H1 (cell line): ENCODE results near the gene PIP4K2C. TPM values are rescaled to one million over a fixed set of nuclear protein-coding genes. Genes with fewer than 3 reads are reported as not detected.

ENCODE experiments used
- CTCF ChIA-PET: fragments of 300-600 bp; sonication (Branson Sonifier 250); formaldehyde crosslinking; loops from one replicate; lab custom pipeline; 2021; ENCODE audit not compliant: partially characterized antibody; lab: Charles Lee
- POLR2A ChIA-PET: fragments of 300-600 bp; sonication (Branson Sonifier 250); formaldehyde crosslinking; loops from one replicate; lab custom pipeline; 2021; ENCODE audit warnings: inconsistent platforms; ENCODE audit not compliant: partially characterized antibody; lab: Charles Lee
- DNase-seq, 2 experiments: peaks; one replicate each; pipeline versions ENCODE4 v3.0.0 to v3.0.0-alpha.2; 2010 to 2022; ENCODE audit warnings: low spot score in 2 of 2, low read depth in 1 of 2, mixed read lengths in 1 of 2
- FAIRE-seq: peaks from 2 replicates; lab custom pipeline; 2011; peaks lifted over from hg19 to GRCh38; lab: Jason Lieb, UNC
- H2AFZ ChIP-seq: 2 replicates; pipeline ENCODE4 v1.8.1; 2012; ENCODE audit warnings: low read length, inconsistent platforms
- H2AK5ac ChIP-seq: 2 replicates; pipeline ENCODE4 v1.6.1; 2013; ENCODE audit warnings: low read depth, low read length
- H2BK120ac ChIP-seq: replicated peaks from 2 replicates; pipeline ENCODE3; 2013; ENCODE audit warnings: low read depth, low read length, inconsistent platforms
- H2BK12ac ChIP-seq: 2 replicates; pipeline ENCODE4 v1.6.1; 2013; ENCODE audit warnings: low read depth, low read length
- H2BK15ac ChIP-seq: 2 replicates; pipeline ENCODE4 v1.6.1; 2013; ENCODE audit warnings: low read length
- H2BK20ac ChIP-seq: 2 replicates; pipeline ENCODE4 v1.6.1; 2013; ENCODE audit warnings: low read length
- H2BK5ac ChIP-seq: 2 replicates; pipeline ENCODE4 v1.6.1; 2013; ENCODE audit warnings: low read depth, low read length
- H3K14ac ChIP-seq: 2 replicates; pipeline ENCODE4 v1.6.1; 2013; ENCODE audit warnings: inconsistent platforms; ENCODE audit not compliant: insufficient read length
- H3K18ac ChIP-seq: 2 replicates; pipeline ENCODE4 v1.6.1; 2013; ENCODE audit warnings: low read length; ENCODE audit errors: extremely low read depth
- H3K23ac ChIP-seq: 2 replicates; pipeline ENCODE4 v1.6.1; 2013; ENCODE audit warnings: inconsistent platforms; ENCODE audit not compliant: insufficient read length
- H3K23me2 ChIP-seq: 2 replicates; pipeline ENCODE4 v1.6.1; 2013; ENCODE audit warnings: low read depth, low read length
- H3K27ac ChIP-seq: 2 replicates; pipeline ENCODE4 v1.6.1; 2011; ENCODE audit warnings: low read depth, low read length, inconsistent platforms
- H3K27me3 ChIP-seq, 4 experiments: replicated peaks in 1 of 4; 1 replicate in 1 of 4; 2 replicates in 3 of 4; pipeline versions ENCODE4 v1.6.1 to v1.8.1; 2011 to 2013; ENCODE audit warnings: low read length in 3 of 4, mild to moderate bottlenecking in 3 of 4, inconsistent platforms in 2 of 4, mixed read lengths in 2 of 4, moderate library complexity in 1 of 4; ENCODE audit not compliant: control insufficient read depth in 3 of 4, insufficient read depth in 3 of 4; ENCODE audit errors: extremely low read depth in 1 of 4
- H3K36me3 ChIP-seq, 4 experiments: 2 replicates each; pipeline versions ENCODE4 v1.6.1 to v1.8.1; 2011 to 2013; ENCODE audit warnings: mild to moderate bottlenecking in 4 of 4, low read length in 3 of 4, moderate library complexity in 2 of 4, control low read depth in 1 of 4, inconsistent platforms in 1 of 4; ENCODE audit not compliant: insufficient read depth in 4 of 4, control insufficient read depth in 2 of 4
- H3K4ac ChIP-seq: replicated peaks from 2 replicates; pipeline ENCODE3; 2013; ENCODE audit warnings: low read length, low read depth, mixed read lengths, inconsistent platforms; ENCODE audit not compliant: insufficient read length
- H3K4me1 ChIP-seq, 4 experiments: replicated peaks in 1 of 4; 1 replicate in 1 of 4; 2 replicates in 3 of 4; pipeline versions ENCODE4 v1.6.1 to v1.8.1; 2011 to 2013; ENCODE audit warnings: low read length in 3 of 4, inconsistent platforms in 2 of 4, mixed read lengths in 1 of 4; ENCODE audit not compliant: insufficient read depth in 4 of 4, control insufficient read depth in 3 of 4
- H3K4me2 ChIP-seq, 2 experiments: 2 replicates each; pipeline versions ENCODE4 v1.6.1 to v1.8.1; 2011 to 2013; ENCODE audit warnings: low read depth in 2 of 2, low read length in 2 of 2, control low read depth in 1 of 2, inconsistent platforms in 1 of 2, mild to moderate bottlenecking in 1 of 2; ENCODE audit not compliant: insufficient read depth in 1 of 2
- H3K4me3 ChIP-seq, 4 experiments: fragments of 200-600, 300-600 bp in 1 of 4; sonication (generic), shearing (Covaris generic), sonication (Bioruptor Twin) in 1 of 4; 2 replicates each; pipeline versions ENCODE4 v1.5.1 to v1.8.1; 2011 to 2016; ENCODE audit warnings: low read length in 4 of 4, low read depth in 3 of 4, control low read depth in 2 of 4, inconsistent platforms in 2 of 4, mild to moderate bottlenecking in 2 of 4, mixed read lengths in 1 of 4, moderate library complexity in 1 of 4; ENCODE audit not compliant: insufficient read depth in 2 of 4; ENCODE audit errors: extremely low read depth in 1 of 4
- H3K56ac ChIP-seq: replicated peaks from 2 replicates; pipeline ENCODE3; 2013; ENCODE audit warnings: low read depth, mild to moderate bottlenecking, mixed read lengths, low read length, inconsistent platforms; ENCODE audit not compliant: insufficient read length
- H3K79me1 ChIP-seq: 2 replicates; pipeline ENCODE4 v1.6.1; 2013; ENCODE audit warnings: low read depth, low read length, control low read depth
- H3K79me2 ChIP-seq, 2 experiments: 2 replicates each; pipeline versions ENCODE4 v1.6.1 to v1.8.1; 2012 to 2013; ENCODE audit warnings: low read length in 2 of 2, mild to moderate bottlenecking in 2 of 2, inconsistent platforms in 1 of 2; ENCODE audit not compliant: insufficient read depth in 2 of 2, control insufficient read depth in 1 of 2
- H3K9ac ChIP-seq, 4 experiments: replicated peaks in 1 of 4; 1 replicate in 1 of 4; 2 replicates in 3 of 4; pipeline versions ENCODE4 v1.6.1 to v1.8.1; 2011 to 2013; ENCODE audit warnings: low read depth in 3 of 4, low read length in 3 of 4, control low read depth in 2 of 4, mild to moderate bottlenecking in 2 of 4, moderate library complexity in 2 of 4, inconsistent platforms in 1 of 4; ENCODE audit errors: extremely low read depth in 1 of 4
- H3K9me3 ChIP-seq, 2 experiments: 2 replicates each; pipeline versions ENCODE4 v1.6.1 to v1.8.1; 2012 to 2013; ENCODE audit warnings: mild to moderate bottlenecking in 2 of 2, moderate library complexity in 2 of 2, control low read depth in 1 of 2, inconsistent platforms in 1 of 2, low read depth in 1 of 2, low read length in 1 of 2, mixed read lengths in 1 of 2; ENCODE audit not compliant: insufficient read depth in 2 of 2
- H4K20me1 ChIP-seq, 2 experiments: replicated peaks in 1 of 2; 2 replicates each; pipeline versions ENCODE3 to v1.8.1; 2011 to 2013; ENCODE audit warnings: inconsistent platforms in 2 of 2, low read length in 2 of 2, mild to moderate bottlenecking in 1 of 2; ENCODE audit not compliant: insufficient read depth in 2 of 2, control insufficient read depth in 1 of 2
- H4K5ac ChIP-seq: 2 replicates; pipeline ENCODE4 v1.6.1; 2013; ENCODE audit warnings: low read length, low read depth, mixed read lengths, inconsistent platforms; ENCODE audit not compliant: insufficient read length
- H4K8ac ChIP-seq: 2 replicates; pipeline ENCODE4 v1.8.0; 2013; ENCODE audit warnings: mild to moderate bottlenecking, moderate library complexity, low read length, inconsistent platforms; ENCODE audit not compliant: insufficient read depth; ENCODE audit errors: extremely low read depth
- H4K91ac ChIP-seq: replicated peaks from 2 replicates; pipeline ENCODE3; 2013; ENCODE audit warnings: low read length, mixed read lengths, inconsistent platforms; ENCODE audit not compliant: insufficient read length
- BACH1 ChIP-seq: IDR thresholded peaks from 2 replicates; pipeline ENCODE4 v1.6.1; 2012; ENCODE audit warnings: low read length, improper control_type of control experiment
- CTBP2 ChIP-seq: IDR thresholded peaks from 2 replicates; pipeline ENCODE4 v1.7.0; 2011; ENCODE audit warnings: borderline replicate concordance, mild to moderate bottlenecking, moderate library complexity, mixed read lengths, low read length; ENCODE audit not compliant: insufficient read depth, insufficient read length
- CTCF ChIP-seq, 3 experiments: IDR thresholded peaks; 1 replicate in 2 of 3; 2 replicates in 1 of 3; pipeline versions ENCODE4 v1.5.1 to v1.6.1; 2011; ENCODE audit warnings: low read length in 3 of 3, mild to moderate bottlenecking in 3 of 3, inconsistent platforms in 2 of 3, low read depth in 1 of 3, moderate library complexity in 1 of 3; ENCODE audit not compliant: insufficient read depth in 1 of 3; ENCODE audit errors: control extremely low read depth in 1 of 3
- HDAC2 ChIP-seq, 2 experiments: fragments of 300-600 bp in 1 of 2; sonication (generic) in 1 of 2; IDR thresholded peaks; 2 replicates each; pipeline ENCODE4 v1.6.1; 2011 to 2012; ENCODE audit warnings: low read depth in 2 of 2, low read length in 2 of 2, mild to moderate bottlenecking in 2 of 2, moderate library complexity in 2 of 2, borderline replicate concordance in 1 of 2, inconsistent platforms in 1 of 2
- MAX ChIP-seq: IDR thresholded peaks from 2 replicates; pipeline ENCODE4 v1.6.1; 2012; ENCODE audit warnings: inconsistent platforms
- RFX5 ChIP-seq: IDR thresholded peaks from 2 replicates; pipeline ENCODE4 v1.6.1; 2011; ENCODE audit warnings: low read depth, low read length, improper control_type of control experiment, borderline replicate concordance
- SP4 ChIP-seq: IDR thresholded peaks from 2 replicates; pipeline ENCODE4 v1.6.1; 2012; ENCODE audit warnings: low read length, inconsistent platforms
- WGBS, 2 experiments: shearing (Covaris generic) in 1 of 2; methylation state at CpG; one replicate each; pipeline versions ENCODE4 v1.1.6 to v1.1.7; 2013 to 2015; ENCODE audit warnings: low lambda C conversion rate in 2 of 2, mixed read lengths in 2 of 2, inconsistent platforms in 1 of 2, low coverage in 1 of 2, missing lambda C conversion rate in 1 of 2; ENCODE audit not compliant: insufficient replicate concordance in 2 of 2, insufficient coverage in 1 of 2, insufficient read length in 1 of 2; ENCODE audit errors: extremely low coverage in 1 of 2, missing lambda C conversion rate in 1 of 2; 5-methylcytosine and 5-hydroxymethylcytosine counted together
- polyA plus RNA-seq, 7 experiments: library from polyadenylated mRNA; depleted of rRNA in 3 of 7; stranded (reverse) in 5 of 7; unstranded in 2 of 7; fragments of >200 nt in 5 of 7; fragments of 200-250 nt in 2 of 7; gene quantifications; 1 replicate in 5 of 7; 2 replicates in 1 of 7; 4 replicates in 1 of 7; pipeline versions ENCODE4 v1.2.1 to v1.2.3, GENCODE V29; 2011 to 2013; ENCODE audit warnings: missing spikeins in 2 of 7, mixed read lengths in 2 of 7
- total RNA-seq: library from RNA; stranded (reverse); fragmentation: NEBNext Ultra II Directional; extraction: Animal tissue kit (Norgen Biotek cat#: 25700); gene quantifications from 2 replicates; pipeline ENCODE4 v1.2.1, GENCODE V29; 2021

PIP4K2C gene
- total and polyA plus RNA-seq, 2 of the 8 experiments (the other 6 are each of a cell fraction or from before 2014, with no cell fraction given), result 25.0 to 27.1 TPM

GRCh38 chr12:57632958-57633840 is 42.2 kb downstream of the PIP4K2C start, which contains the start of gene B4GALNT1:
TSS of gene B4GALNT1 (minus strand) at chr12:57633201. CDS start at chr12:57632132, 1,069 bp downstream.
- no peak within 1 kb of the TSS for H4K5ac ChIP-seq
- no peaks in the 10 kb centered on the region for H3K36me3 ChIP-seq
- H3K4me1 ChIP-seq, result peaks cover 0 to 10% (median 6%) of the 10 kb centered on the region in 4 experiments; a peak in 6 of 7 replicates
- peak within 1 kb of the TSS; percentile 54 for H3K56ac ChIP-seq
- DNase-seq, result no peak
- H4K20me1 ChIP-seq, result peaks cover 2 to 10% of the 10 kb centered on the region in 2 experiments
- no peak for FAIRE-seq
- H2AK5ac ChIP-seq, result no peak within 1 kb of the TSS
- H3K4me3 ChIP-seq, result peak within 1 kb of the TSS; percentile 43 to 83 (median 54)
- no peak within 1 kb of the TSS for H3K4ac ChIP-seq
- H3K14ac ChIP-seq, result no peak within 1 kb of the TSS
- no peak within 1 kb of the TSS for H3K23ac ChIP-seq
- peaks cover 46 to 65% (median 59%) of the 10 kb centered on the region in 4 experiments for H3K27me3 ChIP-seq
- ChIA-PET CTCF (interaction anchor here (0.6 to 9.9 kb wide), 27 partner anchors 9 to 1708 kb away, joined by 3 to 88 read pairs (median 5); partner anchors contain the start of genes ARHGEF25 and PIP4K2C), POLR2A (interaction anchor here (0.8 to 1.4 kb wide), 5 partner anchors 9 to 94 kb away, joined by 3 to 4 read pairs (median 4); no protein-coding TSS in a partner anchor)
- no peak within 1 kb of the TSS for H2BK120ac ChIP-seq
- no peaks in the 10 kb centered on the region for H3K9me3 ChIP-seq
- H3K4me2 ChIP-seq, result peak within 1 kb of the TSS; percentile 44 to 91
- no peaks in the 10 kb centered on the region for H3K79me2 ChIP-seq
- no peaks in the 10 kb centered on the region for H3K79me1 ChIP-seq
- peaks cover 5% of the 10 kb centered on the region; the same call in 1 of the 2 replicates for H3K23me2 ChIP-seq
- H2BK15ac ChIP-seq, result no peak within 1 kb of the TSS
- 8% methylated on average over 30 of the region's 58 CpGs; no CpG with 5 or more reads in 1 of the 2 experiments for WGBS, 2 experiments
- no peak within 1 kb of the TSS for H3K9ac ChIP-seq
- H2AFZ ChIP-seq, result peak within 1 kb of the TSS; percentile 43; the same call in 1 of the 2 replicates
- no peak within 1 kb of the TSS for H2BK20ac ChIP-seq
- peak within 1 kb of the TSS; percentile 48 for H3K18ac ChIP-seq
- H2BK5ac ChIP-seq, result no peak within 1 kb of the TSS
- peak within 1 kb of the TSS; percentile 64 for H4K8ac ChIP-seq
- H4K91ac ChIP-seq, result no peak within 1 kb of the TSS
- no peak within 1 kb of the TSS for H3K27ac ChIP-seq
- H2BK12ac ChIP-seq, result no peak within 1 kb of the TSS
- TF ChIP-seq CTCF (IDR thresholded peaks at IDR 0.05; ENCODE audit: control extremely low read depth in 1 of 3, insufficient read depth in 1 of 3, low read depth in 1 of 3, low read length in 3 of 3) (peak in 2 of 3 experiments; percentile 84 to 90; a peak in 3 of 4 replicates), BACH1 (peak; percentile 73), HDAC2 (IDR thresholded peaks at IDR 0.05; ENCODE audit: borderline replicate concordance in 1 of 2, low read depth in 2 of 2, low read length in 2 of 2) (peak in 1 of 2 experiments; percentile 65; a peak in 1 of 4 replicates), CTBP2 (peak; percentile 64), SP4 (0 out of 2 replicates have a peak, but pooled peaks have one; percentile 20), MAX (peak; percentile 90), RFX5 (no peak)
